Suppressor macrophage treated with lipopolysaccharide for 4 hours (primary cell): ENCODE results near the gene RNF224.

Experiments used
- DNase-seq: peaks from one replicate; pipeline ENCODE4 v3.0.0-alpha.2; 2020

The RNF224 gene

DNA sequence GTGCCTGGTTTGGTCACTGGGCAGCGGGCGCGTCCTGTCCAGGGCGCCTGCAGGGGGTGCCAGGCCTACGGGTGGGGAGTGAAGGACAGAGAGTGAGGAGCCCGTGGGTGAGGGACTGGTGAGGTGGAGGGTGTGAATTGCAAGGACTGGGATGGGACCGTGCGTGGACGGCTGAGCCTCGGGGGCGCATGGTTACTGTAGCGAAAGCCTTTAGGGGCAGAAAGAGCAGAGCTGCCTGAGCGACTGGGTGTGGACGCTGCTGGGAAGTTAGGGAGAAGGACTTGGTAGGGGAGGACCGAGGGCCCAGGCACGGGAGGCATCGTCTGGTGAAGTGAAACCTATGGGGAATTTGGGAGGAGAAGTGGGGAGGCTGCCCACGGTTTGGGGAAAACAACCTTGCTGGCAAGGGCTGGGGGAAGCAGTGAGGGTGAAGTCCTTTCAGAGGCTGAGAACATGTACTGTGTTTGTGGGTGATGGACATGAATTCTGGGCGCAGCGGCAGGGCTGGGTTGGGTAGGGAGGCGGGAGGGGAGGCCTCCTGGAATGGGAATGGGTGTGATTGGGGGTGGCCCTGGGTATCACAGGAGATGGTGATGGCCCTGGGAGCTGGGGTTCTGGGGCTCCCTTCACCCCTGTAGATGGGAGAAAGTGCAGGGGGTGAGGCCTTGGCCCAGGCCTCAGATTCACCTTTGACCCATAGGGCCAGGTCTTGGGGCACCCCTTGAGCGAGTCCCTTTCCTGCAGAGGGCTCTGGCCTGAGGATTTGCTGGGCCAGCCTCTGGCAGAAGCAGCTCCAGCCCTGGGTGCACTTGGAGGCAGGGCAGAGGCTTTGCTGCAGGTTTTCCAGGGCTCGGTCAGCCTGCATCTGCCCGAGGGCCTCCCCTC lies 48.5 kb downstream of the RNF224 start:
- peak; percentile 61 for DNase-seq

DNA sequence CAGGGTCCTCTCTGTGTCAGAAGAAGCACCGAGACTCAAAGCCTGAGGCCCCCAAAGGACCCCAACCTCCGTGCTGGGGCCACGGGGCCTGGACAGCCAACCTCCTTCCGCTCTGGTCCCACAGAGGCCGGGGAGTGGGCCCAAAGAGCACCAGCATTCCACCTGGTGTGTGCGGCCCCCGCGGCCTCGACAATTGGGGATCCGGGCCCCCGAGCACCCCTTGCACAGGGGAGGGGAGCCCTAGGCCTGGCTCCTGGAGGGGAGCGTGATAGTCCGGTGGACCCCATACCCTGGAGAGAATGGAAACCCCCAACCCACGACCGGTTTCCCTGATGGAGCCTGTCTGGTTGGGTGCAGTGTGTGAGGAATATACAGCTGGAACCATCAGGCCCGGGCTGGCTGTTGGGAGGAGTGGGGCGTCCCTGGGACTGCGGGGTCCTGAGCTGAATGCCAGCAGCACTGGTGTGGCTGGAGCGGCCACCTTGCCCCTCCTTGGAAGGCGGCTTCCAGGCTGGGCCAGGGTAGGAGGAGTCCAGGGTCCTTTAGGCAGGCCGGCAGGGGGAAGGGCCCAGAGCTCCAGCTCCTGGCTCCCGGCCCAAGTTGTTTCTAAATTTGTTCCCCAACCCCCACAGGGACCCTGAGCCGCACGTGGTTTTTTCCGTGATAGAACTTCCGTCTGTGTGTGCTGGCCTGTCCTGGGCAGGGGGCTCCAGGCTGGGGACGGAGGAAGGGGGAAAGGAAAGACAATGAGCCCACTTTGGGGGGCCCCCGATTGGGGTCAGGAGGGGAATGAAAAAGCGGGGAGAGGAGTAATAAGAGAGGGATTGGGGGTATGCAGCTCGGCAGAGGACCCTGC lies 49.4 kb downstream of the RNF224 start:
- peak; percentile 23 for DNase-seq

DNA sequence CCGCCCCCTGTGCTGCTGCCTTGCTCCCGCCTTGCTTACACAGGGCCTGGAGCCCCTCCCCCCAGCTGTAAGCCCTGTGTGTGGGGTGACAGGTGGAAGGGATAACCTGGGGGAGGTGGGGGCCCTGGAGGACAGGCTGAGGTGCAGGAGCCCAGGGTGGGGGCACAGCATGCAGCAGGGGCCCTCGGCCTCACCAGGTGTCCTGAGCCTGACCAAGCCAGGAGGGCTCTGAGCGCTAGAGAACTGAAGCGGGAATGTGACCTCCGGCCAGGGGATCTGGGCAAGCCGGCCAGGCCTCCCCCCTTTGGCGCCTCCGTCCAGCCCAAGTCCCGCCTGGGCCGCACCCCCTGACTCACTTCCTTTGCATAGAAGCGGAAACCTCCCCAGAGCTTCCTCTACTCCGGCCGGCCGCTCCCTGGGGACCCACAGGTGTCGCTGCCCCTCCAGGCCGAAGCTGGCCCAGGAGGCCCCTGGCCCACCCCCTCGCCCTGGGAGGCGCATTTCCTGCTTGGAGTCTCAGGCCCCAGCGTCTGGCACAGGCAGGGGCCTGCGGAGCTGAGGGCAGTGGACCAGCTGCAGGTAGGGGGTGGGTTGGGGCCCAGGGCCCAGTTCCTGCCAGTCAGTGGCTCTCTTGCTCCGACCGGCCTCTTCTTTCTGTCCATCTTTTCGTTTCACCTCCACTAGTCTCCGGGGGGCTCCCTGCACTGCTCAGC lies 50.2 kb downstream of the RNF224 start, which contains the start of gene TOR4A:
Gene TOR4A, plus strand, starts transcription at position 398 of the 713 bp plus-strand sequence. CDS start 964 bp downstream, outside the sequence.
- DNase-seq: peak; percentile 87

DNA sequence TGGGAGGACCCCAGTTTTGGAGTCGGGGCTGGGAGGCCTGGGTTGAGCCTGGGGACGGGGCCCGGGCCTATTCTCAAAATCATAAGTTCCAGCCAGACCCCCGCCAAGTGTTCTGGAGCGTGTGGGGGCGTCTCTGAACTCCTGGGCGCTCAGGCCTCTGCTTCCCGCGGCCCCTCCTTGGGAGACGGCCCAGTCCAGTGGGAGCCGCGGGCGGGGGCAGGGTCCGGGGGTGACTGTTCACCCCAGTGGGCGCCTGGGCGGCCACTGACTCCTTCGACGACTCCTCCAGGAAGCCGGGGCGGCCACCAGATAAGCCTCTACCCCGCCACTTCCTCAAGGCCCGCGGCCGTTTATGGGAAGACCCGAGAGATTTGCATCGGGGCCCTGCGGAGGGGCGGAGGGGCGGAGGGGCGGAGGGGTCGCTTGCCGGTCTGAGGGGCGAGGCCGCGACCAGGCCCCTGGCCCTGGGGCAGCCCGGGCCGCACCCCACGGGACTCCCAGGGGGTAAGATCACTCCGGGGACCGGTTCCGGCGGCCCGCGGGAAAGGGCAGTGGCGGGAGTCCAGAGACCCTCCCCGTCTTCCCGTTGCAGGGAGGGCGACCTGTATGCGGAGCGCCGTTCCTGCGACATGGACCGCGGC lies 50.9 kb downstream of the RNF224 start:
- DNase-seq: peak; percentile 60
